Measurements from ENCODE around the gene MOGAT1.
"Not testable (repeated sequence)": the region's sequence is repeated elsewhere in the genome, so short reads cannot be mapped to it uniquely, and the experiment has no call there.

The MOGAT1 gene

GRCh38 chr2:222745836-222746559 is 74.5 kb downstream of the MOGAT1 start:
- DNase-seq = no peak

- no peak for DNase-seq
These were observed 76.2 kb downstream of the MOGAT1 start for GRCh38 chr2:222747526-222748160.

DNA sequence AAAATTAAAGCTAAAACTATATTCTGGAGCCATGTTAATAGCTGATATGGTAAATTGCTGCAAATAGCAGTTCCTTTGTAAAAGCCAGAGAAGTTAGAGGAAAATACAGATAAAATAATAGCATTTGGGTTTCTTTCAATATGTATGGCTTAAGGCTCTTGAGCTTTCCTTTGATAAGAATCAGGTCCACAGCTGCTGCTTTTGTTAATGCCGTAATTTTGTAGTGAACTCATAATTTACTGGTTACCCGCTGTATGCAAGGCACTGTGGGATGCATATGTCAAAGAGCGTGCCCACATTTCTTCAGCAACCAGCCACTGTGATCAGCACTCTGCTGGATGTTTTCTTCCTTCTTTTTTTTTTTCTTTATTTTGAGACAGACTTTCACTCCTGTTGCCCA is 79.1 kb downstream of the MOGAT1 start:
- no peak for DNase-seq

DNA sequence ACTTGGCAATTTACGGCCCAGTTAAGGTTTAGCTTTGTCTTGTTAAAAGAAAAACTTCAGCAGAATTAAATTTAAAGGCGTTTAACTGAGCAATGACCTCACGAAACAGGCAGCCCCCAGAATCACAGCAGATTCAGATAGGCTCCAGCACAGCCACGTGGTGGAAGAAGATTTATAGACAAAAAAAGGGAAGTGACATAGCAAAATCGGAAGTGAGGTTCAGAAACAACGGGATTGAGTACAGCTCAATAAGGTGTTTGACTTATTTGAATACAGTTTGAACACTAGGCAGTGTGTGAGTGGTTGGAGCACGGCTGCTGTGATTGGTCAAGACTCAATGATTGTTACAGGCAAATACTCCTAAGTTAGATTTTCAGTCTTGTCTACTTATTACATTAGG is 79.8 kb downstream of the MOGAT1 start:
- DNase-seq = no peak

DNA sequence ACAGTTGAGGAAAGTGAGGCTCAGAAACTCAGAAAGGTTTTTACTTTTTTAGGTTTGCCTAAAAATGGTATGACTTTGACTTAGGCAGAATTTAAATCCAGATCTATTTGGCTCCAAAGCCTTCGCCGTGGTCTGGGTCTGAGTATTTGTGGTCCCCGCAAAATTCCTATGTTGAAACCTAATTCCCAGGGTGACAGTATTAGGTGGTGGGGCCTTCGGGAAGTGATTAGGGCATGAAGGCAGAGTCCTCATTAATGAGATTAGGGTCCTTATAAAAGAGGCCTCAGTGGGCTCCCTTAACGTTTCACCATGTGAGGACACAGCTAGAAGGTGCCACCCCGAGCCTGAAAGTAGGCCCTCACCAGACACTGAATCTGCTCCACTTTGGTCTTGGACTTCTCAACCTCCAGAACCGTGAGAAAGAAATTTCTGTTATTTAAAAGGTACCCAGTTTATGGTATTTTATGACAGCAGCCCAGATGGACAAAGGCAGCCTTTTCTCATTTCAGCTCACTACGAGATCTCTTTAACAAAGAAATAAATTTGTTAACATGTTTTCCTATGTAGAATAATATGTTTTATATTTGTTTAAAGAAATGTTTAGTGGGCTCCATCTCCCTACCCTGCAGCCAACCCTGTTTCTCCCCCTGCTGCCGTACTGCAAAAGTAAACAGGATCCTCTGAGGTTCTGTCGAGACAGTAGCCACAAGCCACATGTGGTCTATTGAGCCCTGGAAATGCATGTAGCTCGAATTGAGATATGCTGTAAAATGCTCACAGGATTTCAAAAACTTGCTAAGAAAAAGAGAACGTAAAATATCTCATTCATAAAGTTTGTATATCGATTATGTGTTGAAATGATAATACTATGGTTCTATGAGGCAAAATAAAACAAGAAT is 80.6 kb downstream of the MOGAT1 start:
- no peak for DNase-seq

DNA sequence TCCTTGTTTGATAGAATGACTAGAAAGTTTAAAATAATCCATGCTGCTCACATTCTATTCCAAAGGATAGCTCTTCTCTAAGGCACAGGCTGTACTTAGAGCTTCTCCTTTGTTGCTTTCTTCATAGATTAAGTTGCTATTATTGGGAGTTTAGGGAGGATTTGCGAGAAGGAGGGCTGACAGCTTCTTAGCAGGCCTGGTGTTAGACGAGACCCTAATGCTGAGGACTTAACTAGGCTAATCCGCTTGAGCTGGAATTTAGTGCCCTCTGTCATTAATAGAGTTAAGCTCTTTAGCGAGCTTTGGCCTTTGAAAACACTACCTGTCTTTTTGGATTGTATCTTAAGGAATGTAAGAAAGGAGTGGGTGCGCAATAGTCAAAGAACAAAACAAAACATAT is 81.3 kb downstream of the MOGAT1 start:
- no peak for DNase-seq

GRCh38 chr2:222753251-222753824 is 81.9 kb downstream of the MOGAT1 start:
- DNase-seq = no peak

- no peak for DNase-seq
These were observed 83.0 kb downstream of the MOGAT1 start for GRCh38 chr2:222754324-222754930.

- not testable (repeated sequence) for DNase-seq
These were observed 84.1 kb downstream of the MOGAT1 start for GRCh38 chr2:222755593-222755992.

DNA sequence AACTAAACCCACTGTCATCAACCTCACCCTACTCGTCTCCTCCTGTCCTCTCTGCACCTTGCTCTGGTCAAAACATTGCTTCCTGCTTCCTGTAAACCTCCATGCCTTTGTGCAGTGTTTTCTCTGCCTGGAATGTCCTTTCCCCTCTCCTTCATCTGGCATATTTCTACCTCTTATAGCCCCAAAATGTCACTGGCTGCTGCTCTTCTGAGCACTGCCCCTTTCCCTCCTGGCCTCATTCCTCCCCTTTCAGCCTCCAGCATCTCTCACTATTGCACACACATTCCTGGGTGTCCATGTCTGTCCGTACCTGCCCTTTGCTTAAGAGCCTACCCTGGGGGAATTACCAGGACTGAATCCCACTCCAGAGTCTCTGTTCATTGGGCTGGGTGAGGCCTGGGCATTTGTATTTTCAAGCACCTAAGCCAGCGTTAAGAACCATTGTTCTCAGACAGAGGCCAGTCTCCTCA is 84.9 kb downstream of the MOGAT1 start:
- no peak for DNase-seq

DNA sequence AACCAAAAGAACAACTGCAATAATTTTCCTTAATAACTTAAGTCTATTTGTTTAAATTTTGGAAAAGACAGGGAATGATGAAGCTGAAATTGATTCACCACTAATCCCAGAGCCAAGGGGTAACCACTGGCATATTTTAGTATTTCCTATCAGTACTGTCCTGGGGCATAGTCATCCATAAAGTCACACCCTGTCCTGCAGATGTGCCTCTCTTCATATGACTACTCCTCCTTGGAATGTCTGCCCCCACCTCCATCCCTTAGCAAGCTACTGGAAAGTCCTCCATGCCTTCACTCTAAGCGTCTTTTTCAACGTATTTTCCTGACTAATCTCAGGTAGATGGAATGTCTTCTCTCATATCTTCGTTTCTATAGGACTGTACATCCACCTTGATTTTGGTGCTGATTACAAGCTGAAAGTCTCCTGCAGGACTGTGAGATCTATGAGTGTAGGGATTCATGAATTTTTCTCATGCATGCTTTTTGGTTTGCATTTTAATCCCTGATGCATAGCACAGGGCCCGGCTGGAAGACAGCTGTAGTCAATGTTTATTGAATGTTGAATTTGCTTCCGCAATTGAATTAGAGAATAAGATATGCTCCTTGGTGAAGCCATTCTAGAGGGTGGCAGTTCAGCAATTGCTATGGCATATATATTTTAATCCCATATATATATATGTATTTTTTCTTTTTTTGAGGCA is 85.6 kb downstream of the MOGAT1 start:
- DNase-seq = no peak

Measured in activated CD4-positive, alpha-beta T cell treated with anti-CD3 and anti-CD28 coated beads for 4 hours (primary cell).